Activated CD4-positive, alpha-beta T cell treated with anti-CD3 and anti-CD28 coated beads for 4 hours (primary cell): ENCODE results near the gene TES.
A peak's percentile ranks its signal among the peaks of the same experiment; 100 is the strongest.
"Not testable (repeated sequence)": the region's sequence is repeated elsewhere in the genome, so short reads cannot be mapped to it uniquely, and the experiment has no call there.

ENCODE experiments used
- DNase-seq, 2 donors: peaks; one replicate each; pipeline ENCODE4 v3.0.0-alpha.2; 2020

TES gene

GRCh38 chr7:116210345-116211005, at the start of gene TES:
TES (plus strand) TSS chr7:116210539; CDS start chr7:116210708, 169 bp downstream.
- peak; percentile 44 to 57 for DNase-seq

DNA sequence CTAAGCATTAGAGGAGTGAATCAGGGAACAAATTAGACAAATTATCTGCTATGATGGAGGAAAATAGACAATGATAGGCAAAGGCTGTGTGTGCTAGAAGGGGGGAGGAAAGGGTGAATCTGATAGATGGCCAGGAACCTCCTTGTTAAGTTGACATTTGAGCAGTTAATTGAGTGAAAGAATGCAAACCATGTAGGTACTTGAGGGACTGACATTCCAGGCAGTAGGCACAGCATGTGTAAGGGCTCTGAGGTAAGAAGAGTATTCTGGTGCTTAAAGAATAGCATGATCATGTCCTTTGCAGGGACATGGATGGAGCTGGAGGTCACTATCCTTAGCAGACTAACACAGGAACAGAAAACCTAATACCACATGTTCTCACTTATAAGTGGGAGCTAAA, 48.6 kb upstream of the TES start:
- no peak for DNase-seq

DNA sequence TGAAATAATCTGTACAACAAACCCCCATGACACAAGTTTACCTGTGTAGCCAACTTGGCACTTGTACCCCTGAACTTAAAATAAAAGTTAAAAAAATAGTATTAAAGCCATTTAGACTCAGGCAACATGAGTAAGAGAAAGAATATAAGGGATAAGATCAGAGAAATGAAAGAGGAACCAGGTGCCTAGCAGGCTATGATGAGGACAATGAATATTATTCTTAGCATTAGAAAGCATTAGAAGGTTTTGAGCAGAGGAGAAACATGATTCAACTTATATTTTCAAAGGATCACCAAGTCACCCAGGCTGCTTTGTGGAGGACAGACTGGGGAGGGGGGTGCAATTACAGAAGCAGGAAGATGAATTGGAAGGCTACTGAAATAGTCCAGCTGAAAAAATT, 48.1 kb upstream of the TES start:
- DNase-seq, result no peak

DNA sequence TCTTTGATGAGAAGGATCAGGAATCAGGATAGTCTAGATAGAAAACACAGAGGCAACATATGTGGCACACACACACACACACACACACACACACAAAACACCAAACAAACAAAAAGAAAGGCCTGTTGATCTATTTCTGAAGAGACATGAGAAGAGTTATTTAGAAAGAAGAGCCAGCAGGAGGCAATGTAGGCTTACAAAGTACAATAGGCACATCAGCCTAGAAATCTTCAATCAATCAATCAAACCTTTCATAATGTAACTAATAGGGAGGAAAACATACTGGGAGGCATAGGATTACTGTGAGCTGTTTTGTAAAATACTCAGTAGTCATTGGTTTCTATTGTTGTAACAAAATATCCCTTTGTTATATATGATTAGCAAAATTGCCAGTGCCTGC, 47.3 kb upstream of the TES start:
- DNase-seq, result no peak

GRCh38 chr7:116164552-116165306, 45.6 kb upstream of the TES start:
- no peak for DNase-seq

DNA sequence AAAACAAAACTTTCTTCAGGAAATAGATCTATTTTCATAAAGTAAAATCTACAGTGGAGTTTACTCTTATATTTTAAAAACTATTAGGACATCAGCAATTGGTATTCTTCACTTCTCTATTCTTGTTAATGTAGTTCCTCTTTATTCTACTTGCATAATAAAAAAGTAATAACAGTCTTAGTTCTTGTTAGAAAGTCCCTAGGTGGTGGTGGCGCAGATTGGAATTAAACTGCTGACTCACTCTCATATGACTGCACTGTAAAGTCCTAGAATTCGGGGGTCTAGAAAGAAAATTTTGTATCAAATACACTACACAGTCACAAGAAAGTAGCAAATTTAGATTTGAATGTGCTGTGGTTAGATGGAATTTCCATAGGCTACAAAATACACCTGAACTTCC, 44.6 kb upstream of the TES start:
- DNase-seq, result no peak

GRCh38 chr7:116166156-116166555, 44.2 kb upstream of the TES start:
- DNase-seq, result no peak

GRCh38 chr7:116167177-116167576, 43.2 kb upstream of the TES start:
- no peak for DNase-seq

- no peak for DNase-seq
These were observed 41.3 kb upstream of the TES start for GRCh38 chr7:116169060-116169459.

GRCh38 chr7:116170180-116170579, 40.2 kb upstream of the TES start:
- DNase-seq, result no peak

DNA sequence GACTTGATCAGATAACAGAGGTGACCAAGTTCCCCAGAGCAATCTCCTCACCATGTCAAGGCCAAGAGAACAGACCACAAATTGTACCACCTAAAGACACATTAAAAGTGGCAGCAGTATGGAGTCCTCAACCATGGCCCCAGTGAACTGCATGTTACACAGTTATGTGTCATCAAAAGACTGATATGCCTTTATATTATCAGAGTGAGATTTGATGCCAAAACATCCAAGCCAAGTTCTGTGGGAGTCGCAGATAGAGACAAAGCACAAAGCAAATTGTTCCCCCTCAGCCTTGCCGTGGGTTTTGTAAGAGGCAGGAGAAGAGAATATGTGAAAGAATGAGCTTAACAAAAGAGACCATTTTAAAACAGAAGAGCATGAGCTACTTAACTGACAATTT, 39.2 kb upstream of the TES start:
- DNase-seq, result no peak

DNA sequence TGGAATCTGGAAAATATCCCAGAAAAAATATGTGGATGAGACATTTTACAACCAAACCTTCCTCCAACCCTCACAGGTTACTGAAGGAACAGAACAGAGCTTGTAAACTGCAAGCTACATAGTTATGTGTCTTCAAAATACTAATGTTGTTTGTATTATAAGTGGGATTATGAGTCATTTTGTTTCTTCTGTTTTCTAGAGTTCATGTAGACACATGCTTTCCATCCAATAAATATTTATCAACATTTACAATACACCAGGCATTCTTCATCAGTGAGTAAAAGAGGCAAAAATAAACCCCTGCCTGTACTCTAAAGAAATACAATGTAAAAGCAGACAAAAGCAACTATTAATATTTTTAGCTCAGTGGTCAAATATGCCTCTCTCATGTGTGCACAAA, 38.0 kb upstream of the TES start:
- DNase-seq, result no peak

DNA sequence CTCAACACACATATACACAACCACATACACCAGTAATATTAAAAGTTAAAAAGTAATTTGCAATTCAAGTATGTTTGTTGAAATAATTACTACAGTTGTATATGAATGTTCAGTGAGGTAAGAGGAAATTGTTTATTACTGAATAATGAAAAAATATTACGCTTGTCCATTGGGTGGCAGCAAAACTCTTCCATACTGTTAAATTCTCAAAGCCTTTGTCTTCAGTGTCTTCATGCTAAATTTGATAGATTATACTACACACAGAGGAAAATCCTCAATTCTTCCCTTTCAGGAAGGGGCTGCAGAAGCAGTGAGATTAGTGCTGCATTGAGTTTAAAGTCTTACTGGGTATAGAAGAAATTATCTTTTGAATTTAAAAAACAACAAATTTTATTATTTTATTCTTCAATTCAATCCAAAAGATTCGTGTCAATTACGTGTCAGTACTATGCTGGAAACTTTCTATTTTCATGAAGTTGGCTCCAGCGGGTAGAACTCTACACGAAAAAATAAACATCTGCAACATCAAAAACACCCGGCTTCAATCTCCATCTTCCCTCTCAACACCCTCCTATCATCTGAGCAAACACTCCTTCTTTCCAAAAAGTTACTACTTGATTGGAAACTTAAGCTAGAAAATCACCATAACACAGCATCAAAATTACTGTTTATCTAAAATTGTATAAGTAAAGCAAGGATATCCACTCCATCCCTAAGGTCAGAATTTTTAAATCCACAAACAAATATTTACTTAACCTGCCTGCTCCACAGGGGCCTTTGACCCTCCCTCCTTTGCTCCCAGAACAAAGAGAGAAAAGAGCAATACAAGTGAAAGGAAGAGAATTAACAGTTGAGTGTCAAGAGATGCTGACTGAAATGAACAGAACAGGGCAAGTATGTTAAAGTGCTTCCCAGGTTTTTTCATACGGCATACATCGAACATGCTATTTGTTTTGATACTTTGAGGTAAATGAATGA, 37.0 kb upstream of the TES start:
- peak in 1 of 2 donors; percentile 41 for DNase-seq

- DNase-seq, result not testable (repeated sequence)
These were observed 35.2 kb upstream of the TES start for GRCh38 chr7:116175095-116175494.

DNA sequence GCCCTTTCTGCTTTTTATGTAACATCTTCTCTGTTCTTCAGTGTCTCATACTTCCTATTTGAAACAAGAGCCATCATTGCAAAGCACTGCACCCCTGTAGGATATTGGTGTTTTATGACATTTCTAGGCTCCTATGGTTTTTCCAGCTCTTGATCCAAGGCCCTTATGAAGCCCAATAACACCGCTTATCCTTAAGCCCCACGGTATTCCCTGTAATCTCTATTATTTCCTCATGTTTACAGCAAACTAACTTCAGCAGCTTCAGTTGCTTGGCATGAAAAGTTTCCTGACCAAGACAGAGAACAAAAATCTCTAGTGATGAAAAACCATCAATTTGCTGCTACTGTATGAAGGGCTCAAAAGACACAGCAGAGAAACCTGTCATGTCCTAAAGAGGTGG, 34.1 kb upstream of the TES start:
- no peak for DNase-seq

DNA sequence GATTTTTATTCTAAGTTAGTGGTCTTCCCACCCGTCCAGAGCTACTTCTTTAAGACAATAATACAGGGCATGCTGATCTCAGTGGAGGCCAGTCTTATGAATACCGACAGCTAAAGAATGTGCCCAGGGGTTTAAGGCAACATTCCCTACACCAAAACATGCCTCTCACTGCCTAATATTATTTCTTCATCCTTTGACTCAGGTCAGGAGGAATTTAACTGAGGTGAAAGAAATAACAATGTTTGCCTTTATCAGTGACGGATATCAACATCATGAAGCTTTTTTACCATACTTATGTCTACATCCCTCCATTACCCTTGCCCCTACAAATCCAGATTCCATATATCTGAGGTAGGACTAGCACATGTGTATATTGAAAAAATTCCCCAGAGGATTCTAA, 33.3 kb upstream of the TES start:
- DNase-seq, result no peak

DNA sequence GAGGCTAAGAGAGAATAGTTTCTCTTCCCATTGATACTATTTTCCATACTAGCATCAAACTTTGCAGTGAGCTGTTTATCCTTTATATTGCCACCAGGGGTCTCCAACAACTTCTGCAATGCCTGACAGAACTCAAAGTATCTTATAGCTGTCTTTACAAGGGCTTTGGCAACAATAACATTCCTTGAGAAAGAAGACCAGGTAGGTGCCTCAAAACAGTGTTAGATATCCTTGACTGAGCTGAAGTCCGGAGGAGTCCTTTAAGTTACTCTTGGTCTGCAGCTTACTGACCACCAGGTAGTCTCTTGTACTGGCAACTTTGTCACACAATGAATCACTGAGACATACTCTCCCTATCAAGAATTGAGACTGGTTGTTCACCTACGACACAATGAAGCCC, 30.0 kb upstream of the TES start:
- peak; percentile 27 to 29 for DNase-seq

GRCh38 chr7:116182023-116182422, 28.3 kb upstream of the TES start:
- no peak for DNase-seq

GRCh38 chr7:116185450-116185849, 24.9 kb upstream of the TES start:
- DNase-seq, result no peak

DNA sequence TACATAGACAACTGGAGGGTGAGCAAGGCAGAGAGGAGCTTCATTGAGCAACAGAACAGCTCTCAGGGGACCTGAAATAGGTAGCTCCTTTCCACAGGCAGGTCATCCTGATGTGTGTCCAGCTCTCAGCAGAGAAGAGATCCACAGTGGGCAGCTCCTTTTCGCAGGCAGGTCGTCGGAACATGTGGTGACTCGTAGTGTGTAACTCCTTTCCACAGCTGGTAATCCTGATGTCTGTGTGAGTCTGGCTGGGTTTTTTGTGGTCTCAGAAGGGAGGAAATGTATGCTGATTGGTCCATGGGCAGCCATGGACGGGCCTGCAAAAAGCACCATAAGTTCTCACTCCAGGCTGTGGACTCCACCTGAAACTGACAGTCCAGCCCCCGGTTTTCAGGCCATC, 24.4 kb upstream of the TES start:
- DNase-seq, result no peak

DNA sequence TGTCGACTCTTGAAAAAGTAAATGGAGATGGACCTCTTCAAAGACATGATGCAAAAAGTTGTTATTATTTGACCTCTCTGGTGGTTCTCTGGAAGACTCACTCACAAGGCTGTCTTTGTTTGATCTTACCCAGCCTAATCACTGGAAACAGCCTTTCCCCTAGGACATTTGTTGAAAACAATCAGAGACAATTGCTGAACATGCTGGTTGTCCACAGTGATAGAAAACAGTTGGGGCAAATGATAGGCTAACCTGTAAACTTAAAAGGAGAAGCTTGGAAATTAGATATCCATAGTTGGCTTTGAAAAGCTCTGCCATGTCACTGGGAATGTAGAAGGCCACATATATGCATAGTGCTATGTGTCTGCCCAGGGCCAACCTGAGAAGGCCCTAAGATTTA, 22.9 kb upstream of the TES start:
- DNase-seq, result no peak

- no peak for DNase-seq
These were observed 16.8 kb upstream of the TES start for GRCh38 chr7:116193329-116194087.

DNA sequence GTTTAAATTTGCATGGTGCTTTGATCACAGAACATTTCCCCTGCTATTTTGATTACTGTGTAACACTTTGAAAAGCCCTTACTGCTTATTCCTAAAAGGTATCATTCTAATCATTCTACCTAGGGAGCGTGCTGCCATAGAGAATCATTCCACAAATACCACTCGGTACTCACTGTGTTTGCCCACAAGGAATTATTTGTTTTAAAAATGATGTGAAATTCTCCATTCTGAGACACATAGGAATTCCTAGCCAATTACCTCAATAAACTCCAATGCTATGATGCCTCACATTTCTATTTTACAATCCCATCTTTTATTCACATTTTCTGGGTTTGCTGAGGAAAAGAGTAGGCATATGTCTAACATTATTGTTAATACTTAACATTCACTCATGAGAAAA, 16.2 kb upstream of the TES start:
- DNase-seq, result no peak
